Activated T-helper 9 cell treated with anti-CD3 and anti-CD28 coated beads, Interleukin-2, amount 50 U/mL, for 16 hours (primary cell): Measurements from ENCODE around the gene C10orf143.

Experiments used
- DNase-seq: peaks from one replicate; pipeline ENCODE4 v3.0.0-alpha.2; 2020; ENCODE audit warnings: low read depth

Gene C10orf143

DNA sequence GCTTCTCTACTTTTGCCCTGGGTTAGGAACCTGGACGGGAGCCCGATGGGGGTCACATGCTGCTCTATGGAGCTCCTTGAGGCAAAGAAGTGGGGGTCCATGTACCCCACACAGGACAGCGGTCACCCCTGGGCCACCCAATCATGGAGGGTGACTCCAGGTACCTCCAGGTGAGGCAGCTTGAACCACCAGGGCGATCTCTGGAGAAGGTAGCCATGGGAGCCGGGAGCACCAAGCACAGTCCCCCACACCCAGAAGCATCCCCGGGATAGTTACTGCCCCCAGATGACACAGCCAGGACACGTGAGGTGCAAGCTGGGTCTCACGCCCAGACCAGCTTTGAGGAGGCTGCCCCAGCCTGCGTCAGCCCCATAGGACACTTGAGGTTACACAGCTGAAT is 58.4 kb downstream of the C10orf143 start:
- no peak for DNase-seq

DNA sequence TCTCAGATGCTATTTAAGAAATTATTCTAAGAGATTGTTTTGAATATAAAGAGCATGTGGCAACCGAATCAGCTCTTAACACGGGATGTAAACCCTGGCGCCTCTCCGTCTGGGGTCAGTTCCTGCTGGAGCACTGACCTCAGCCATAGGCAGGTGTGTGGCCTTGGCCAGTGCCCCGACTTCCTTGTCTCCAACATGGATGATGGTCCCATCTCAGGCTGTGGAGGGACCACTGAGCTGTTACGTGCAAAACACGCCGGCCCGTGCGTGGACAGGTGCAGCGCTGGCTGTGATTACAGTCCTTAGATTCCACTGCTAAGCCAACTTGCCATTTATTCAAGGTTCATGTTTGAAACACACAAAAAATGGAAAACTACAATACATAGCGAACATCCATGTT is 59.9 kb downstream of the C10orf143 start:
- DNase-seq: no peak

DNA sequence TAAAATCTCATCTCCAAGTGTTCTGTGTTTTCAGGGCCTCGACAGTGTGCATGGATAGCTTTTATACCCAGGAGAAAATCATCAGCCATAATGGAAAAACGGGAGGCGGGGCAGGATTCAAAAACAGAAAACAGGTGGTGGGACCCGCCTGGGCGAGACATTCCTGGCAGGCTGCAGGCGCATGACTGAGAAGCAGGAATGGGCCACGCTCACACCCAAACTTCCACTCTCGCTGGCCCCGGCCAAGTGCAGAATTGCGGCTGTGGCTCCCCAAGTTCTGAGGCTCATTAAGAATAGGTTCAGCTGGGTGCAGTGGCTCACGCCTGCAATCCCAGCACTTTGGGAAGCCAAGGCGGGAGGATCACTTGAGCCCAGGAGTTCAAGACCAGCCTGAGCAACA is 60.6 kb downstream of the C10orf143 start:
- no peak for DNase-seq

DNA sequence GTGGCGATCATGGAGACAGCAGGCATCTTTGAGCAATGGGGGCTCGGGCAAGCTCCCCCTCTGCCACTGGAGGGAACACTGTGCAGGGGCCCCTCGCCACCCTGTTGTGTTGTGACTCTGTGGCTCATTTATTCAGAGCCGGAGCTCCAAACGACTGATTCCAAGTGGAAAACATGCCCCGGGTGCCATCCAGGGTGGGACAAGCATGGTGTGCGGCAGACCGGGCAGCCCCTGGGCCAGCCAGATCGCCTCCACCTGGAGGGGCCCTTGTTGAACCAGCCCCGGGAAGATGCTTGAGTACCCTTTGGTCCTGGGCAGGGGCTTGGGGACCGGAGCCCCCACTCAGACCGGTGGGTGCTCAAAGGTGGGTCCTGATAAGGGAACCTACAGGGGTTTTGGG is 61.4 kb downstream of the C10orf143 start:
- no peak for DNase-seq

DNA sequence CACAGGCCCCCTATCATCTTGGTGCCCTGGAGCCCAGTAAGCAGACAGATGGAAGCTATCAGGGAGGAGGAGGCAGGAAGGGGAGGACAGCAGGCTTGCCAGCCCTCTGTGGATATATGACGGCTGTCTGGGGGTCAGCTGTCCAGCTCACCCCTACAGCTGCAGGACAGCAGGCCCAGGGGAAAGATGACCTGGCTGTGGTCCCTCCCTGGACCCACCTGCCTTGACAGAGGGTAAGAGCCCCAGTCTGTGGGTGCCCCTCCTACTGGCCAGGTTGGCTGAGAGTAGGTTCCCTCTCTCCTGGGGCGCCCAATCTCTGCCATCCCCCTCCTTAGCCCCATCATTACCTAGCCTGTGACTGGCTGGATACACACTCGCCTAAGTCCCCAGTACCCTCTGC is 62.5 kb downstream of the C10orf143 start:
- no peak for DNase-seq

DNA sequence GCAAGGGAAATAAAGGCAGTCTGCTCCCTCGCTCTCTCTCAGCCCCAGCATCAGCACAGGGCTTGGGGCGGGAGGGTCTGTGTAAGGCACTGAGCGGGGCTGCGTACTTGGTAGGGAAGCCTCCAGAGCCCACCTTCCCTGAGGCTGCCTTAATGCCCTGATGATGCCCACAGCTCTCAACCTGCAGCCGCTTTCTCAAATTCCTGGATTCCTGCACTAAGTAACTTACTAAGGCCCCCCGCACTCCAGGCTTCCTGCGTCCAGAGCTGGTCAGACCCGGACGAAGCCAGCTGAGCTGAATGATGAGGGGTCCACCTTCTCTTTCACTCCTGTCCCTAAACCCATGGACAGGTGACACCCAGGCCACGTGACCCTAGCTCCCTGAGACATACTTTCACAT is 63.3 kb downstream of the C10orf143 start:
- DNase-seq: no peak

DNA sequence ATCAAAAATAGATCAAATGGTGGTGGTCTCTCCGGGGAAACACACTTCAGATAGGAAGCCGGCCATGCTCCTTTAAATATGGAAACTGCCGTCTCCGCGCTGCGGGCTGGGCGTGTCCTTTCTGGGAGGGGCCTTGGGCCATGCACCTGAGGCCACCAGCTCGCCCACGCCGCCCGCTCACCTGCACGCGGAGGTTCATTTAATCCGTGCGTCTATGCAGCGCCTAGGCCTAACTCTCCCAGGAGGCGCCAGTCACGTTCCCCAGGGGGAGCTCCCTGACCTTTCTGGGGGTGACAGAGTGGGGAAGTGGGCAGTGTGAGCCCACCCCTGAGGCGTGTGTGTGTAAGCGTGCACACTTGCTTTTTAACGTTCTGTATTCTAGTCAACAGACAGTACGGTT is 64.0 kb downstream of the C10orf143 start:
- no peak for DNase-seq

DNA sequence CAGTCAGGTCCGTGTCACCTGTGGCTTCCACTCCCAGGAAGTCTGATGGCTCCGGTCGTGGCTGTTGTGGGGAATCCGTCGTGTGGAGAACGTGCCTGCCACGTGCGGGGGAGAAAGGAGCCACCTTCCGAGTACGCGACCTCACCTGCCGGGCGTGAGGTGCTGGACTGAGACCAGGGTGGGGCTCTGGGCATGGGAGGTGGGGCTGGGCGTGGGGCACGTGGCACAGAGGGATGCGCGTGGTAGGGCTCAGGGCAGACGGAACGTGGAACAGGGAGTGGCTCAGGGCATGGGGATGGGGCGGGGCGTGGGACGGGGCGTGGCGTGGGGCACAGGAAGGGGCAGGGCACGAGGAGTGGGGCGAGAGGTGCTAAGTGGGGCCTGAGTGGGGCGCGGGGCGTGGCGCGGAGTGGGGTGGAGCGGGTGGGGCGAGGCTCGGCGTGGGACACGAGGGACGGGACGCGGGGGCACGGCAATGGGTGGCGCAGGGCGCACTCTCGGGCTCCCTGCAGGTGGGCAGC is 64.8 kb downstream of the C10orf143 start:
- no peak for DNase-seq

DNA sequence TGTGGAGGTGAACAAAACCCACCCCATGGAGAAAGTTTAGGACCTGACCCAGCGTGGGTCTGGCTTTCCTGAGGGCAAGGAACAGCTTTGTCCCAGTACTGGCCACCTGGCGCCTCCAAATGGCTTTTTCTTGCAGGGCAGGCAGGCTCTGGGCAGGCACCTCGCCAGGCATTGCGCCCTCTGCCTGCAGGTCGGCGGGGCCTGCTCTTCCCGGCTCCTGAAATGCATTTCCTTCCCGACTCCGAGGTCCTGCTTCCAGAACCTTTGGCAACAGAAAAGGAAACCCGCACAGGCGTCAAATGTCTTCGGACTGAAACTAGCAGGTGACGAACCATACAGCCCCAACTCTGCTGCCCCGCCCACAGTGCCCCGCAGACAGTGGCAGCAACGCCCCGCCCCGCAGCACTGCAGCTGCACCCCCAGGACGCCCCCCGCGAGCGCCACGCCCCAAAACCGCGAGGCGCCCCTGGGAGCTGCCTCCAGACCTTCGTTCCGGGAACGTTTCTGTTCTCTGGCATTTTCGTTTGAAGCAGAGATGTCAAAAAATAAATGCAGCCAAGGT is 65.5 kb downstream of the C10orf143 start:
- DNase-seq: no peak

DNA sequence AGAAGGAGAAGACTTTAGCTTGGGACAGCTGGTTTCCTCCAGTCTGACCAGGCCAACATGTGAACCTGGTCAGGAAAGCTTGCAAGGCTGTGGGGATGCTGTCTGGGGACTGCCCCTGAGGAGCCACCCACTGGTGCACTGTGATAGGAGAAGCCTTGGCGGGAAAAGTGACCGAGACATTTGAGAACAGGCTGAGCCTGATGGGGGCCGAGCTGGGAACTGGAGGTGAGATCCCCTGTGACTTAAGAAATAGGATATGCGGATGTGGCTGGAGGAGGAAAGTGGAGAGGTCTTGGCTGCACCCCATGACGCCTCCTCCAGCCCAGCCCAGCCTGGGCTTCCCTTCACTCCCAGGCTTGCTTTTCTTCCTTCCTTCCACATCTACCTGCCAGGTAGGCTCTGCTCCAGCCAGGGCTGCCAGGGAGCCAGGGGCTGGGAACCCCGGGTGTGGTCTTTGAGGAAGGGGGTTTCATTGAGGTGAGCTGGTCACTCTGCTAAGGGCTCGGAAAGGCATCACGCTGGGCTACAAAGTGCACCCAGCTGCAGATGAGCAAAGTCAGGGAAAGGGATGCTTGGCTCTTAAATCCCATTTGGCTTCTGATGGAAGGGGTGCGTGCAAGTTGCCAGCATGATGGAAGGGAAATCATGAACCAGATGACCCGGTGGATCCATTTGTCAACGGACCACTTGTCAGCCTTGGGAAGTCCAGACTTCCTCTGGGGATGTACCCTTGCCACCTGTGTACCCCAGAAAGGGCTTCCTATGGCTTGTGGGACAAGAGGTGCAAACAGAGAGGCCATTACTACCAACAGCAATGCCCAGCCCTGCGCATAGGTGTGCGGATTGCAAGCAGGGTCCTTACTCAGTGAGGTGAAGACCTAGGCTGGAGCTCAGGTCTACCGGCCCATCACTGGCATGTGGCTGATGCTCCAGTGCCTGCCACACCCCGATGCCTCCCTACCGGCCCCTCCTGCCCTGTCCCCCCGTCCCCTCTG is 66.3 kb downstream of the C10orf143 start:
- no peak for DNase-seq

DNA sequence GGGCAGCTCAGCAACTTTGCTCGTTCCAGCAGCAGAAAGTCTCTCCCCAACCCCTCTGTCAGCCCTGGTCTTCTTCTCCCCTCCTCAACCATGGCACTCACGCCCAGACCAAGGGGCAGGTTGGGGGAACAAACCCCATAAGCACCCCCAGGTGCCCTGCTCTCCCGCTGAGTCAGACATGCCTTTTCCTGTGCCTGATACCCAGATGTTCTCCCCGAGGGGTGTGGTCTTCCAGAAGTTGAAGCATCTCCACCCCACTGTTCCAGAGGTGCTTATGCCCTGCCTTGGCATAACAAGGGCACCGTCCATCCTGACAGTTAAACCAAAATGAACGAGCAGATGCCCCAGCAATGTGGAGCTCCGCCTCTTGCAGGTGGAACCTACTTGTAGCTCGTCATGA is 67.1 kb downstream of the C10orf143 start:
- no peak for DNase-seq

DNA sequence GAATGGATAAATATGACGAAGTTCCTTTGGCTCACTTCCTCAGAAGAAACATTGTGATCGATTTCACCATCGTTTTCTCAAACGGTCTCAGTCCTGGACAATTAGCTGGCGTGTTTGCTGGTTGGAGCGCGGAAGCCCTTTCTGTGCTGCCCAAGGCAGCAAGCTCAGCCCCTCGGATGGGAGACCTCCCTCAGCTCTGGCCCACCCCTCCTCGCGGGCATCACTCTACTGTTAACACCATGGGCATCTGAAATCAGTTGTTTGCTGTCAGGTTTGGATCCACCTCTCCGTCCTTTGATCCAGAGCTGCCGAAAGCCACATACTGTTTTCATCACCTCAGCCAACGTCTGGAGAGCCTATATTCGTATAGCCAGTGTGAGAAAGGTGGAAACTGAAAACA is 68.2 kb downstream of the C10orf143 start:
- DNase-seq: no peak

DNA sequence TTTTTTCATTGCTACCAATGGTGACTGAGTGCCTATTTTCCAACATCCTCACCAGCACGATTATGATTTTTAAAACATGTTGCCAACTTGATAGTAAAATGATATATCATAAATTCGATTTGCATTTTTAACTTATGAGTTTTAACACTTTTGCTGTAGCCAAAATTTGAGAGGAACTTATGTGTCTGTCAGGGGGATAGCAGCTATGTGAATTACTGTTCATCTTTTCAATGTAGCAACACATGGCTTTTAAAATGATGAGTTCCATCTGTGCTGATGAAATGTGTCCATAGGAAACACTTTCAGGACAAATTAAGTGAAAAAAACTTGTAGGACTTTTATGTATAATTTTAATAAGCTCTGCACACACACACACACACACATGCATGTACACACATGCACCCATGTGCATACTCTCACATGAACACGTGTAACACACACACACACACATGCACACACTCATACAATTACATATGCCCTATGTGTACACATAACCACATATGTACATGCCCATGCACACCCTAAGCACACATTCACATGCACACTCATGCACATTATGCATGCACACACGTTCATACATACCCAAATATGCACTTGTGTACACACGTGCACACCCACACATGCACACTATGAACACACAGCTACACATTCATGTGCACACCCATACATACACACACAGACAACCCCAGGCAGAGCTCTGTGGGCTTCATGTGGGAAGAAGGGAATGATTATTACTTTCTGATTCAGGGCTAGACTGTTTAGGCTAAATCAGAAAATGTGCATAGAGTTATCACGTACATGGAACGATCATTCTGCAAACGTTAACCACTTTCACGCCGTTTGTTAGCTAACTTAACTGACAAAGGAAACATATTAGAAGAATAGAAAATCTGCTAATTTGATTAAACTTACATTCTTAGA is 68.9 kb downstream of the C10orf143 start:
- no peak for DNase-seq

DNA sequence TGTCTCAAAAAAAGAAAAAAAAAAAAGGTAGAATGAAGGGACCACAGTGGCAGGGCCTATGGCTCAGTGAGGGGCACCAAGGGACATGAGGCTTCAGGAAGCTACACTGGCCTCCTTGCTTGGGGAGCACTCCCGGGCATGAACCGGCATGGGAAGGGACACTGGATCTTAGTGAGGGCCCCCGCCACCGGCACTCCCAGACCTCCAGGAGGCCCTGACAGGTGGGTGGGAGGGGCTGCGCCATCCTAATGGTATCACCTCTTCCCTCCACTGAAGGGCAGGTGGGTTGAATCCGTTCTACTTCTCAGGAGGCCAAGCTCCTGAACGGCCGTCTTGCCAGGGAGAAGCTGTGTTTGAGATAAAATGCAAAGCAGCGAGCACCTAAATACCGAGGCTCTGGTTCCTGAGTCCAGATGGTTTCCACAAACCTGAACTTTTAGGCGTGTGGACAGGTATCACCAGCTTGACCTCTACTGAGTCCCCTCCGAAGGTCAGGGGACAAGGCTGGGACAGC is 69.8 kb downstream of the C10orf143 start:
- no peak for DNase-seq

DNA sequence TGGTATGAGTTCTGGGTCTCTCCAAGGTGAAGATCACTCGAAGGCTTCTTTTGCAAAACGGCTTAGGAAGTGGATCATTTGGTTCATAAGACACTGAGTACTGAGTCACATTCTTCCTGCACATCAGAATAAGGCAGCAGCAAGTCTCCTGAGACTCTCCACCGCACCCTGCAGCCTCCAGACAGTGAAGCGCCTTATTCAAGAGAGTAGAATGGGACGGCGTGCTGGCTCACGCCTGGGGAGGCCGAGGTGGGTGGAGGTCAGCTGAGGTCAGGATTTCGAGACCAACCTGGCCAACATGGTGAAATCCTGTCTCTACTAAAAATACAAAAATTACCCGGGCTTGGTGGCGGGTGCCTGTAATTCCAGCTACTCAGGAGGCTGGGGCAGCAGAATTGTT is 70.3 kb downstream of the C10orf143 start:
- no peak for DNase-seq

DNA sequence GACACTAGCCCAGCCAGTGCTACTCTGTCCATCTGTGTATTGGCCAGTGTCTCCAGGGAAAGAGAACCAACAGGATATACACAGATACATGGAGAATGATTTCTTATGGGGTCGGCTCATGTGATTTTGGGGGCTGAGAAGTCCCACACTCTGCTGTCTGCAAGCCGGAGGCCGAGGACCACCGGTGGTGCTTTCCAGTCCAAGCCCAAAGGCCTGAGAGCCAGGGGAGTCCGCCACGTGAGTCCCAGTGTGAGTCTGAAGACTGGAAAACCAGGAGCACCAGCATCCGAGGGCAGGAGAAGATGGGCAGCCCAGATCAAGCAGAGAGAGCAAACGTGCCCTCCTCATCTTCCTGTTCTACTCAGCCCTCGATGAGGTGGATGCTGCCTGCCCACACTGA is 71.5 kb downstream of the C10orf143 start:
- no peak for DNase-seq

DNA sequence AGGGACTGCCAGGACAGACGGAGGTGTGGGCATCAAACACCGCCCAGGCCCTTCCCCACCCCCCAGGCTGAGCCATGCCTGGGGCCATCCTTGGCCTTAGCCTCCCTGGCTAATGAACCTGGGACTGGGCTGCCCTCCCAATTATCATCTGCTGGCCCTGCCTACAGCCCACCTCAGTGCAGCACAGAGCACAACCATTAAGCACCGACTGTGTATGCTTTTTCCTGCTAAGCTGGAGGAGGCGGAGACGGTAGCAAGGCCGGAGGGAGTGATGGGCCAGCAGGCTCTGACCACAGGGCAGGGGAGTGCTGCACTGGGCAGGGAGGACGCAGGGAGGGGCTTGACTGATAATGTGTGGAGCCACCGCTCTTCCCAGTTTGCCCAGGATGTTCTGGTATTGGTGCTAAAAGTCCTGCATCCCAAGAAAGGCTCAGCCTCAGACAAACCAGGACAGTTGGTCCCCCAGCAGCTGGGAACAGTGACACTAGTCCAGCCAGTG is 72.0 kb downstream of the C10orf143 start:
- DNase-seq: no peak

DNA sequence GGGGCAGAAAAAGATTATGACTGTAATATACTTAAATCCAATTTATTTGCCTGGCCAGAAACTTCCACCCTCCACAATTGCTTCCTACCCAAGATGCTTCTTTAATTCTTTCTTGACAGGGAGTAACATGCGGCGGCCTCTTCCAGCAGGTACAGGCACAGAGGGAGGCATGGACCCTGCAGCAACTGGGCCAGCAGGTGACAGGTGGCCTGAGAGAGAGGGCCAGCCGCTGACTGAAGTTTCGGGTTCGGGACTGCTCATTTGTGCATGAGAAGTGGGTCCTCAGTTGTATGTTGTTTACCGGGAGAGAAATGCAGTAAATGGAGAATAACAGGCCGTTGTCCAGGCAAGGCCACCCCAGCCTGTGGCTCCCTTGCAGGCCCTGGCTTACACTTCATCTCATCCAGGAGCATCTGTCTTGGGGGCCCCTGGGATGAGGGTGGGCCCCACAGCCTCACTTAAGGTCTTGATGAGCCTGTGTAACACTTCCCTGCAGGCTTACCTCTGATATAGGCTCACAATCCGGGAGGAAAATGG is 72.5 kb downstream of the C10orf143 start:
- DNase-seq: no peak

DNA sequence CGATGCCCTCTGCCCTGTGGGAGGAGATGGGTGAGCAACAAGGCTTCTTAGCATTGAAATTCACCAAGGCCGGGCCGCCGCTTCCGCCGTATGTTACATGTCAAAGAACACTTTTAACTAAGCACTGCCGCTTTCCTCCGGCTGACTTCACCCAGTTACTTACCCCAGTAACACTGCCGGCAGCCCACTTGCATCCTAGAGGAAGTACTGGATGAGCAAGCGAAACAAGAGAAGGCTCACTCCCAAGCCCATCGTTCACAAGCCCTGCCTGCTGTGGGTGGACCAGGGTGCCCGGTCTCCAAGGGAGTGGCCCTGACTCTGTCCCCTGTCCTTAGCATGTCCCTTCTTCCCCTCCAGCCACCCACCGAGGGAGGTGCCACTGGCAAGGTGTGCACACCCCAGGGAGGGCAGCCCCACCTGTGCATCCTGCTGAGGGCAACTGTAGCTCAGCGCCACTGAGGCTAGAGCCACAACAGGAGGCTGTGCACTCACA is 73.4 kb downstream of the C10orf143 start:
- DNase-seq: no peak

DNA sequence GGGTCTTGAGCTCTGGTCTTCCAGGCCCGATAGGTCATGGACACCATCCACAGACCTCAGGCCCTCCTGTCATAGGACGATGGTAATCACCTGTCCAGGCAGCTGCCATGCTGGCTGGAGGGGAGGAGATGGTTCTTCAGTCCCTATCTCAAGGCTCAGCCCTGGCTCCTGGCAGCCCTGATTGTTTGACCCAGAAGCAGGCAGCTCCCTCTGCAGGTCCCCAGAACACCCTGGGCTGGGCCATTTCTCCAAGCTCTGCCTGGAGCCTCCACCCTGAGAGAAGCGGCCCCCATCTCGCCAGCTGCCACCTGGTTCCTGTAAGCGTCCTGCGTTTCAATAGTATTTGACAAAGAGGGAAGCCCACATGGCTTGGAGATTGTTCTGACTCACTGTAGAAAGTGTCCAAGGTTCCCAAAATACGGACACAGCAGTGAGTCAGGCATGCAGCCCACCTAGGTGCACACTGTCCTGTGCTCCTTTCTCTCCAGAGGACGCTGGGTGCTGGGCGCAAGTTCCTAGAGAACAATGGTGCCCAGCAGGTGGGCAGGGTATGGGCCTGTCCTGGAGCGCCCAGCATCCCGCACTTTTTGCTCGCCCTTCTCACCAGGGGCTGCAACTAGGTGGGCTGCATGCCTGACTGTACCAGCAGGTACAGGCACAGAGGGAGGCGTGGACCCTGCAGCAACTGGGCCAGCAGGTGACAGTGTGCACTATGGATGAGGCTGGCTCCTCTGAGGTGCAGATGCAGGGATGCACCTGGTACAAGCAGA is 74.1 kb downstream of the C10orf143 start:
- no peak for DNase-seq

DNA sequence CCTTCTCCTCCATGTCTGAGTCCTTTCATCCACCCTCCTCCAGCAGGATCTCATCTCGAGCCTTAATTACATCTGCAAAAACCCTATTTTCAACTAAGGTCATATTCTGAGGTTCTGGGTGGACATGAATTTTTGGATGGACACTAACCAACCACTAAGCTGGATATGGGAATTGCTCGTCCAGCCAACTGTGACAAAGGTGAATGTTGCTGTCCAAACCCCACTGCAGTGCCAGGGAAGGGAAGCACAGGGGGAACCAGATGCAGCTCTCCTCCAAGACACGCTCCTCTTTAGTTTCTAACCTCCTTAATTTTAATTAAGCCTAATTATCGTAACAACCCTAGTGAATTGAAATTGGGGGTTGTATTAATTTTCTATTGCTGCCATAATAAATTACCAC is 81.4 kb downstream of the C10orf143 start:
- no peak for DNase-seq
